Endothelial cell of hepatic sinusoid (primary cell): ENCODE measurements around the gene ZNF804B.

ENCODE experiments used
- in situ Hi-C: cut with HindIII; loops from 2 replicates; pipeline ENCODE4 v1.10.0; 2017; ENCODE audit warnings: low sequenced_read_pairs

Gene ZNF804B

GRCh38 chr7:89246196-89246595, 486.7 kb downstream of the ZNF804B start:
- in situ Hi-C loops: loop anchor here (5.0 kb wide), 1 partner anchor 41 kb away; no protein-coding TSS in a partner anchor

GRCh38 chr7:89247207-89247606, 487.7 kb downstream of the ZNF804B start:
- in situ Hi-C loops: loop anchor here (5.0 kb wide), 1 partner anchor 40 kb away; no protein-coding TSS in a partner anchor

GRCh38 chr7:89259085-89259484, 499.6 kb downstream of the ZNF804B start:
- in situ Hi-C loops: loop anchor here (5.0 kb wide), 1 partner anchor 92 kb away; no protein-coding TSS in a partner anchor

GRCh38 chr7:89264126-89264525, 504.6 kb downstream of the ZNF804B start:
- in situ Hi-C loops: no loop called here

- in situ Hi-C loops: no loop called here
These were observed 506.1 kb downstream of the ZNF804B start for GRCh38 chr7:89265631-89266030.

- in situ Hi-C loops: no loop called here
These were observed 523.8 kb downstream of the ZNF804B start for GRCh38 chr7:89283302-89283701.

- in situ Hi-C loops: no loop called here
These were observed 549.0 kb downstream of the ZNF804B start for GRCh38 chr7:89308535-89308934.

- in situ Hi-C loops: no loop called here
These were observed 552.4 kb downstream of the ZNF804B start for GRCh38 chr7:89311886-89312285.

- in situ Hi-C loops: no loop called here
These were observed 553.1 kb downstream of the ZNF804B start for GRCh38 chr7:89312551-89312950.

- in situ Hi-C loops: no loop called here
These were observed 557.2 kb downstream of the ZNF804B start for GRCh38 chr7:89316584-89317251.

GRCh38 chr7:89332026-89332425, 572.5 kb downstream of the ZNF804B start:
- in situ Hi-C loops: no loop called here

- in situ Hi-C loops: no loop called here
These were observed 575.3 kb downstream of the ZNF804B start for GRCh38 chr7:89334797-89335196.

GRCh38 chr7:89335490-89335889, 576.0 kb downstream of the ZNF804B start:
- in situ Hi-C loops: no loop called here

GRCh38 chr7:89336121-89336520, 576.6 kb downstream of the ZNF804B start:
- in situ Hi-C loops: no loop called here

GRCh38 chr7:89339748-89340147, 580.2 kb downstream of the ZNF804B start:
- in situ Hi-C loops: no loop called here

- in situ Hi-C loops: no loop called here
These were observed 597.6 kb downstream of the ZNF804B start for GRCh38 chr7:89357121-89357520.

- in situ Hi-C loops: no loop called here
These were observed 617.7 kb downstream of the ZNF804B start for GRCh38 chr7:89377219-89377618.

GRCh38 chr7:89385411-89385810, 625.9 kb downstream of the ZNF804B start:
- in situ Hi-C loops: no loop called here
